ENCODE data around the gene KIF17.

The KIF17 gene

GRCh38 chr1:20740781-20741180 lies 23.0 kb upstream of the KIF17 start:
- TF ChIP-seq ZFX (IDR thresholded peaks at IDR 0.05) (no peak), CTCF (conservative IDR thresholded peaks at IDR 0.05) (no peak)
- no peak overlapping the region for H3K27ac ChIP-seq

- TF ChIP-seq CTCF (conservative IDR thresholded peaks at IDR 0.05) (no peak), ZFX (IDR thresholded peaks at IDR 0.05) (no peak)
- H3K27ac ChIP-seq, result no peak overlapping the region
These were observed 21.4 kb upstream of the KIF17 start for GRCh38 chr1:20739225-20739624.

- TF ChIP-seq CTCF (conservative IDR thresholded peaks at IDR 0.05) (no peak), ZFX (IDR thresholded peaks at IDR 0.05) (no peak)
- no peak overlapping the region for H3K27ac ChIP-seq
These were observed 17.8 kb upstream of the KIF17 start for GRCh38 chr1:20735581-20736111.

GRCh38 chr1:20733360-20733975 lies 15.7 kb upstream of the KIF17 start:
- TF ChIP-seq ZFX (IDR thresholded peaks at IDR 0.05), result no peak
- no peak for TF ChIP-seq CTCF (conservative IDR thresholded peaks at IDR 0.05)
- H3K27ac ChIP-seq, result no peak overlapping the region

GRCh38 chr1:20732588-20733359 lies 15.0 kb upstream of the KIF17 start, which contains the start of gene SH2D5:
Gene SH2D5 (minus strand): TSS chr1:20732703. CDS start chr1:20728044, 4,659 bp downstream.
- H3K27ac ChIP-seq, result no peak within 1 kb of the TSS
- TF ChIP-seq CTCF (conservative IDR thresholded peaks at IDR 0.05) (no peak), ZFX (IDR thresholded peaks at IDR 0.05) (no peak)

GRCh38 chr1:20732071-20732587 lies 14.3 kb upstream of the KIF17 start:
- TF ChIP-seq ZFX (IDR thresholded peaks at IDR 0.05), result no peak
- no peak for TF ChIP-seq CTCF (conservative IDR thresholded peaks at IDR 0.05)
- no peak overlapping the region for H3K27ac ChIP-seq
